ENCODE measurements around the gene NSD1. TPM values are rescaled to one million over a fixed set of nuclear protein-coding genes. Genes with fewer than 3 reads are reported as not detected.
A peak's percentile ranks its signal among the peaks of the same experiment; 100 is the strongest.

NSD1 gene
- total and polyA plus RNA-seq, 9 of the 15 experiments (the other 6 are each of a cell fraction or from before 2014, with no cell fraction given): 3.8 to 51.0 (median 24.7) TPM

- TF ChIP-seq STAT5A (IDR thresholded peaks at IDR 0.05; ENCODE audit: borderline replicate concordance, low read length): no peak
- TF ChIP-seq ZNF655 (CRISPR knock-in tag; IDR thresholded peaks at IDR 0.05): no peak
- TF ChIP-seq ZNF165 (CRISPR knock-in tag; IDR thresholded peaks at IDR 0.05; ENCODE audit: borderline replicate concordance): no peak
- TF ChIP-seq BACH1 (tag; IDR thresholded peaks at IDR 0.05): no peak
- no peak for TF ChIP-seq ZNF586 (CRISPR knock-in tag; conservative IDR thresholded peaks at IDR 0.05)
- no peak for TF ChIP-seq CBX5 (IDR thresholded peaks at IDR 0.05; ENCODE audit: borderline replicate concordance, low read depth)
- TF ChIP-seq ZNF449 (CRISPR knock-in tag; IDR thresholded peaks at IDR 0.05): no peak
- TF ChIP-seq ARID4B (CRISPR knock-in tag; IDR thresholded peaks at IDR 0.05): 0 out of 2 replicates have a peak, but pooled peaks have one; percentile 40
- TF ChIP-seq MEIS2 (IDR thresholded peaks at IDR 0.05; ENCODE audit: partially characterized antibody): no peak
- TF ChIP-seq SAP30 (IDR thresholded peaks at IDR 0.05; ENCODE audit: borderline replicate concordance, insufficient read depth, low read depth, low read length, poor library complexity, severe bottlenecking): no peak
- TF ChIP-seq EHMT2 (IDR thresholded peaks at IDR 0.05): no peak
- no peak for TF ChIP-seq ZNF3 (CRISPR knock-in tag; IDR thresholded peaks at IDR 0.05)
- TF ChIP-seq ZBTB5 (IDR thresholded peaks at IDR 0.05): no peak
- TF ChIP-seq MBD1 (CRISPR knock-in tag; IDR thresholded peaks at IDR 0.05): no peak
- no peak for TF ChIP-seq ZSCAN29 (IDR thresholded peaks at IDR 0.05)
- no peak for TF ChIP-seq CHCHD3 (CRISPR knock-in tag; IDR thresholded peaks at IDR 0.05)
Measured at GRCh38 chr5:177309351-177310191, 176.0 kb downstream of the NSD1 start (continued).

All from K562 (cell line).